ENCODE results near the gene TBC1D1. TPM values are rescaled to one million over a fixed set of nuclear protein-coding genes. Genes with fewer than 3 reads are reported as not detected.

TBC1D1 gene
- total RNA-seq, 2 donors from 2014 or later = 139 to 220 TPM

GRCh38 chr4:38060829-38061431 lies 170.0 kb downstream of the TBC1D1 start:
- H3K9me3 ChIP-seq = no peaks in the 10 kb centered on the region
- no peak overlapping the region for H3K4me3 ChIP-seq
- peaks cover 40% of the 10 kb centered on the region for H3K36me3 ChIP-seq
- DNase-seq (ENCODE audit: low spot score) = no peak
- TF ChIP-seq CTCF (IDR thresholded peaks at IDR 0.05) = no peak
- H3K27me3 ChIP-seq = no peaks in the 10 kb centered on the region
- peaks cover 0 to 22% of the 10 kb centered on the region in 2 donors for H3K4me1 ChIP-seq
- H3K27ac ChIP-seq = peak overlapping the region in 1 of 2 donors; percentile 35

- Histone ChIP-seq H3K27me3 (no peaks in the 10 kb centered on the region), H3K4me1 (peaks cover 0 to 16% of the 10 kb centered on the region in 2 donors), H3K27ac (peak overlapping the region; percentile 35 to 53), H3K4me3 (peak overlapping the region; percentile 23 to 31), H3K9me3 (no peaks in the 10 kb centered on the region), H3K36me3 (peaks cover 34% of the 10 kb centered on the region)
- peak; percentile 89 for DNase-seq (ENCODE audit: low spot score)
- peak; percentile 62 to 87 for TF ChIP-seq CTCF (IDR thresholded peaks at IDR 0.05)
These were observed 171.3 kb downstream of the TBC1D1 start for GRCh38 chr4:38062088-38062775.

DNA sequence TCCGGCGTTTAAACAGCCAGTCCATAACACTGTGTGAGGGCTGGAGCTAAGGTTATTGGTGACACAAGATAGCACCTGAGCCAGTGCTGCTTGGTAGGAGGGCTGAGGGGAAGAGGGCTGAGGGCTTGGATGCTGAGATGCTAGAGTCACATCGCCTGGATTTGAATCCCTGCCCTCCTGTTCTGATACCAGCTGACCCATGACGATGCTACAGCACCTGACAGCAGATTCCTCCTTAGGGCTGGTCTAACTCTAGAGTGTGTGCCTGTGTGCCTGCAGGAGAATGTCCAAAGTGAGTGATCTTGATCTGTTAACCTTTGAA lies 171.9 kb downstream of the TBC1D1 start:
- no peaks in the 10 kb centered on the region for H3K27me3 ChIP-seq
- DNase-seq (ENCODE audit: low spot score) = no peak
- no peaks in the 10 kb centered on the region for H3K9me3 ChIP-seq
- H3K4me1 ChIP-seq = peaks cover 0 to 19% of the 10 kb centered on the region in 2 donors
- TF ChIP-seq CTCF (IDR thresholded peaks at IDR 0.05) = no peak
- peaks cover 33% of the 10 kb centered on the region for H3K36me3 ChIP-seq
- H3K4me3 ChIP-seq = no peak overlapping the region
- peak overlapping the region; percentile 35 to 53 for H3K27ac ChIP-seq

GRCh38 chr4:38065176-38065575 lies 174.3 kb downstream of the TBC1D1 start:
- H3K27me3 ChIP-seq = no peaks in the 10 kb centered on the region
- no peak for DNase-seq (ENCODE audit: low spot score)
- TF ChIP-seq CTCF (IDR thresholded peaks at IDR 0.05) = no peak
- no peak overlapping the region for H3K4me3 ChIP-seq
- peaks cover 0 to 43% of the 10 kb centered on the region in 2 donors for H3K4me1 ChIP-seq
- H3K27ac ChIP-seq = no peak overlapping the region
- H3K36me3 ChIP-seq = peaks cover 20% of the 10 kb centered on the region
- no peaks in the 10 kb centered on the region for H3K9me3 ChIP-seq

DNA sequence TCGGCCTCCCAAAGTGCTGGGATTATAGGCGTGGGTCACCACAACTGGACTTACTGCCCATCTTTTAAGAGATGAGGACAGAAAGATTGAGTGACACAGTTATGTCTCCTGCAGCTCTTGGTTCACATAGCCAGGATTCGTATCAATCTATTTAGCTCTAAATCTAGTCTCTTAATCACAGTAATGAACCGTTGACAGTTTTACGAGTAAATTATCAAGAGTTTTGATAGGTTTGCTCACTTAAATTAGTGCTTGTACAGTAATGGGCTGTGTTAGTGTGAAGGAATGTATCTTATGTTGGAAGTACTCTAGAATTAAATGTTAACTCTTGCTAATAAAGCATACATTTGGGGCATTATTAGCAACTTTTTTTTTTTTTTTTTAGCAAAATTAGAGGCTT lies 175.0 kb downstream of the TBC1D1 start:
- H3K27me3 ChIP-seq = no peaks in the 10 kb centered on the region
- DNase-seq (ENCODE audit: low spot score) = no peak
- peaks cover 0 to 46% of the 10 kb centered on the region in 2 donors for H3K4me1 ChIP-seq
- peaks cover 16% of the 10 kb centered on the region for H3K36me3 ChIP-seq
- H3K9me3 ChIP-seq = no peaks in the 10 kb centered on the region
- H3K4me3 ChIP-seq = no peak overlapping the region
- no peak for TF ChIP-seq CTCF (IDR thresholded peaks at IDR 0.05)
- H3K27ac ChIP-seq = no peak overlapping the region
